HS-27A (cell line): ENCODE measurements around the gene MPZL1.
A peak's percentile ranks its signal among the peaks of the same experiment; 100 is the strongest.
"Not testable (repeated sequence)": the region's sequence is repeated elsewhere in the genome, so short reads cannot be mapped to it uniquely, and the experiment has no call there.

Experiments
- DNase-seq: peaks from one replicate; pipeline ENCODE4 v3.0.0-alpha.2; 2012; ENCODE audit warnings: low read depth, missing footprints

The MPZL1 gene

DNA sequence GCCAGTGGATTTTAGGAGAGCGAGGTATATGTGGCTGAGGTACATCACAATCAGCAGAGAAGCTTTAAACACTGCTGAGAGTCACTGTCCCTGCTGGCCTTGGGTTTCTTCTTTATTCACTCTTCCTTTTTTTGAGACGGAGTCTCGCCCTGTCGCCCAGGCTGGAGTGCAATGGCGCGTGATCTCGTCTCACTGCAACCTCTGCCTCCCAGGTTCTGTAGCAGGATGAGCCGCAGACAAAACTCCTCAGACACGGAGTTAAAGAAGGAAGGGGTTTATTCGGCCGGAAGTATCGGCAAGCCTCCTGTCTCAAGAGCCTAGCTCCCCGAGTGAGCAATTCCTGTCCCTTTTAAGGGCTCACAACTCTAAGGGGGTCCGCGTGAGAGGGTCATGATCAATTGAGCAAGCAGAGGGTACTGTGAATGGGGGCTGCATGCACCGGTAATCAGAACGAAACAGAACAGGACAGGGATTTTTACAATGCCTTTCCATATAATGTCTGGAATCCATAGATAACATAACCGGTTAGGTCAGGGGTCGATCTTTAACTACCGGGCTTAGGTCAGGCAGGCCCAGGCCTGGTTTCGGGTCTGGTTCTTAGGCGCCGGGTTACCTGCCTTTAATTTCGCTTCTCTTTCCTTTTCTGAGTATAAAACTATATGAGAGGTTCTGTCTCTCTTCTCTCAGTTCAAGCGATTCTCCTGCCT lies 1.9 kb upstream of the MPZL1 start:
- not testable (repeated sequence) for DNase-seq

DNA sequence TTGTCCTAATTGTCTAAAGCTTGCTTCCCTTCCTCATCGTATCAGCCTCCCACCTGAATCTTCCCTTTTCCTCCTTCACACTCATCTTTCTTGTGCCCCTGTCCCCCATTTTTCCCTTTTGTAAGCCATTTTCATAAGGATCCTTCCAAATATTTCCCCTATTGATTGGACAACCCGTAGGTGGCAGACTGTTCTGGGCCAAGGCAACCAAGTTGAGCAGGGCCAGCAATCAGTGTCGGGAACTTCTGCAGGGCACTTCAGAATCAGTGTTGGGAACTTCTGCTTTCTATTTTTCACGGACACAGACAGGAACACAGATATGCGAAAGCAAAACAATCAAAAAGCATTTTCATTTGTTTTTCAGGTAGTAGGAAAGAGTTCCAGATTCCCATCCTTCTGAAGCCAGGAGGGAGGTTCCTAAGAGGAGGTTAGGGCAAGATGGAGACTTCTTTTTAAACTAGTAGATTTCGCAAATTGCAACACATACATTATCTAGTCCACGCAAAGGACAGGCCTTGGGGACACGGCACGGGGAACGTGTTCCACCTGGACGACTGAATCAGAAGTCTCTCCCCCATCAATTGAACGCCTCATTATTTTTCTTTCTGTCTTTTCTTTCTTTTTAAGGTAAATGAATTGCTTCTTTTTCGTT lies 691 bp upstream of the MPZL1 start:
- DNase-seq = peak; percentile 35

DNA sequence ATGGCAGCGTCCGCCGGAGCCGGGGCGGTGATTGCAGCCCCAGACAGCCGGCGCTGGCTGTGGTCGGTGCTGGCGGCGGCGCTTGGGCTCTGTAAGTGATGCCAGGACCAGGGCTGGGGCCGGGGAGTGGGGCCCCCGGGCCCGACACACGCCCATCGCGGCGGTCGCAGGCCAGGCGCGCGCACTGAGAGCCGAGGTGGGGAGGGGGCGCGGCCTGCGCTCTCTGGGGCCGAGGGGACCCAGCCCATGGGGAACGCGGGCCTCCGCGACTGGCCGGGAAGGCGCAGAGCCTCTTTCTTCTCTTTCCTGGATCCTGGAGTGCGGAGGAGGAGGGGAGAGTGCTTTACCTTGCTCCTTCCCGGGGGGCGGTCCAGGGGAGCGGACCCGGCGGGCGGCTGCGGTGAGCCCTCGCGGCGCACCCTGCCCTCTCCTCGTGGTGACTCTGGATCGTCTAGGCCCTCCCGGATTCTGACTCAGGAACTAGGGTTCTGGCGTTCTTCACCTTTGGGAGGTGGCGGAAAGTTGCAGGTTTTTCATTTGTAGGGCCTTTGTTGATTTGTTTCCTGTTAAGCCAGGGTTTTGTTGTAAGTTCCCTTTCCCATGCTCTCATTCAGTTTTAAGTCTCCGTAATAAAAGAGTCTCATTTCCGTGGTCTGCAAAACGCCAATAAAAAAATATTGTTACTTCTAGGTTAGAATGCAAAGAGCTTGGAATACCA lies 529 bp downstream of the MPZL1 start:
- peak; percentile 14 for DNase-seq

DNA sequence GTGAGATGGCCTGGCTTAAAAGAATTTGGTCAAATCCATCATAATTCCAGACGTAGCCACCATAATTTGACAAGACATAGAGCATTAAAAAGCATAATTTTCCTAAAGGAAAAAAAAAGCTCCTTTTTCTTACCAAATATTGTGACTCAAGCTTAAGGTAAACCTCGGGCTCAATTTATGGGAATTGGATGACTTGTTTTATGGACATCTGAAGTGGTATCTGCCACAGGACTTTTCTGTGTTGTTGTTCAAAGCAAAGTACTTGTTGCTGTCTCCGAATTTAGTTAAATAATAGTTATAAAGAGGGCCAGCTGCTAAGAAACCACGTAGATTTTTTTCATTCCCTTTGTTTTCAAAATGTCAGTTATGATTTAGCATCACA lies 1.1 kb downstream of the MPZL1 start:
- no peak for DNase-seq

DNA sequence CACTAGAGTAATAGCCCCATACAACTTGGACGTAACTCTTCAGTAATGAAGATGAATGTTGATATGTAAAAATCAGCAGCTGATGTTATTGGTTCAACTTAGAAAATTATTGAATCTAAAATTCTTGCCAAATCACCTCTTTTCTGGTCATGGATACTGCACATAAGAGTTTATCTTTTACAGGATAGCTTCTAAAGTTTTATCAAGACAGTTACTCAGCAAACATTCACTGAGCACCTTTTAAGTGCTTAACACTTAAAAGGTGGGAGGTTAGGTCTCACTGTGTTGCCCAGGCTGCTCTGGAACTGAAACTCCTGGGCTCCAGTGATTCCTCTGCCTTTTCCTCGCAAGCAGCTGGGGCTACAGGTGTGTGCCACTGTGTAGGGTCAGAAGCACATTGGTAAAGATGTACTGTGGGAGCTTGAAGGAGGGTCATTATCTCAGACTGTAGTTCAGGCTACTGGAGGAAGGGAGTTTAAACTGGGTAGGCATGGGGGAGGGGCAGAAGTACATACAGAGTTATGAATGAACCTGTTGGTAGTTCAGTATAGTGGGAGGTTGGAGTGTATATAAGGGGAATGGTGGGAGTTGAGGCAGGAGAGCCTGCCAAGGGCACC lies 2.0 kb downstream of the MPZL1 start:
- DNase-seq = no peak

DNA sequence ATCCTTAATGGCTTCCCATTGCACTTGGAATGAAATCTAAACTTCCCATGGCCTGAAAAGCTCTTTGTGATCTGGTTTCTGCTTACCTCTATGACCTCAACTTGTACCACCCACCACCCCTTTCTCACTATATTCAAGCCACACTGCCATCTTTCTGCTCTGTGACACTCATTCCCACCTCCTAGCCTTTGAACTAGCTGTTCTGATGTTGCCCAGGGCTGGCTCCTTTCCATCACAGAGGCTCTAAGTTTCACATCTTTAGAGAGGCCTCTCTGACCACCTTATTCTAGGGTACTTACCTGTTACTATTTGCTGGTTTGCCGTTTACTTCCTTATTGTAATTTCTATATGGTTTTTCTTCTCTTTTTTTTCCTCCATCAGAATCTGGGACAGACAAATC lies 4.2 kb downstream of the MPZL1 start:
- DNase-seq = no peak

DNA sequence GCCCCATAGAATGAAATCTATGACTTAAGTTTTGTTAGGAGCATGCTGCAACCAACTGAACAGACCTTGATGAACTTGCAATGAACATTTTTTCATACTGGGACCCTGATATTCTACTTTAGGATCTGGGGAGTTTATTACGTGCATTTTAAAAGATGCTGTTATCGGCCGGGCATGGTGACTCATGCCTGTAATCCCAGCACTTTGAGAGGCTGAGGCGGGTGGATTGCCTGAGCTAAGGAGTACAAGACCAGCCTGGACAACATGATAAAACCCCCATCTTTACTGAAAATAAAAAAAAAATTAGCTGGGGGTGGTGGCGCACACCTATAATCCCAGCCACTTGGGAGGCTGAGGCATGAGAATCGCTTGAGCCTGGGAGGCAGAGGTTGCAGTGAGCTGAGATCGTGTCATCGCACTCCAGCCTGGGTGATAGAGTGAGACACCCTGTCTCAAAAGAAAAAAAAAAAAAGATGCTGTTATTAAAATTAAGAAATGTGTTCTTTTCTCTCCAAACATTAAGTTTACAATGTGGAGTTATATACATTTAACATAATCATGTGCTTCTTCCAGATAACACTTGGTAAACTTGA lies 7.1 kb downstream of the MPZL1 start:
- no peak for DNase-seq

DNA sequence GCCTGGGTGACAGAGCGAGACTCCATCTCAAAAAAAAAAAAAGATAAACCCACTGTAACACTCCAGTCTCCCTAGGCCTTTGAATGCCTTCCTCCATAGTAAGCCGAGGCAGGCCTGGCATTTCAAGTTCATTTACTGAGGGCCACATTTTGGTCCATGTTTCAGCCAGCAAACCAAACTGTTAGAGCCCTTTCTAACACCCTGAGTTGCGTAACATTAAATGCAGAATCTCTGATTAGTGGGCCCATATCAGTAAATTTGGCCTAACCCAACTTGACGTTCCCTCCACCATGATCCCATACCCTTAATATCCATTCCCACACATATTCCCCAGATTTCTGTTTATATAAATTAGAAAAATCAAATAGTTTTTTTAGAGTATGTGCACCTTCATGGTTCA lies 12.4 kb downstream of the MPZL1 start:
- no peak for DNase-seq

DNA sequence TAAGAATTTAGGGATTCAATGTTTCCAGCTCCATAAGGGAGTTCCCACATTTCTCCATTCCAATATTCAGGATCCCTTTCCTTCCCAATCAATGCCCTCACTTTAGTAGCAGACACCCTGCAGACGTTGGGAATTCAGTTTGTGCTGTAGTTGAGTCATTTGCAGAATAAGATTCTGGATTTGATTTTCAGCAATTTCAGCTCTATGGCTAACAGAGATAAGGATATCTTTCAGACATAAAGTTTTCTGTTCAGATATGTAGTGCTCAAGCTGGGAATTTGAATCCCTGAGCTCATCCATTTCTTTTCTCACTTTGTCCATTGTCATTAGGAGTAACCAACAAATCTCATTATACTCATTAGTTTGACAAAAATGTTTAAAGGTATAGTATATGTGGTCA lies 13.1 kb downstream of the MPZL1 start:
- DNase-seq = no peak

DNA sequence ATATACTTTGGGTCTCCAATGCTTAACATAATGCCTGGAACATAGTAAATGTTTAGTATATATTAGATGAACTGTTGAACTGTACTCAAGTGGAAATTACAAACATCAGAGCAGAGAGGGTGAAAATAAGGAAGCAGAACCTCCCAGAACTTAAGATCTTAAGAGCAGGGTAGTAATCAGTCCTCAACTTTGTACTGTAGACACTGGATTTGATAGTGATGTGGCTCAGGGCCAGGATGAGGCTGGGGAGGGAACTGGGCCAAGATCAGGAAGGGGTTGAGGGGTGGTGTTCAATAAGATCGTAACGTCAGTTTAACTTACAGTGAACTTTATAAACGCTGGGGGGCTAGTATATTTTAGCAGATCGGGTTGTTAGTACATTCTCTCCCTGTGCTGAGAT lies 15.4 kb downstream of the MPZL1 start:
- no peak for DNase-seq

DNA sequence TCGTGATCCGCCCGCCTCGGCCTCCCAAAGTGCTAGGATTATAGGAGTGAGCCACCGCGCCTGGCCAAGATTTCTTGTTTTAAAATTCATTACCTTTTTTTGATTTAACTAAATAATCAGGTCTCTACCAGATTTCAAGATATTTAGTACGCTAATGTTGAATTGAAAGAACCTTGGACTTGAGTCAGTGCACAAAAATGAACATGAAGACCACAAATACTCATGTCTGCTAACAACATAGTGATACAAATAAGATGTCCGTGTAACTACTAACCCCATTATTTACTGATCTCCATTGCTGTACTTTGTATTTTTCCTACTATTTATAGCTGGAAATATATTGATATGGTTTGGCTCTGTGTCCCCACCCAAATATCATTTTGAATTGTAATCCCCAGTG lies 16.4 kb downstream of the MPZL1 start:
- no peak for DNase-seq

DNA sequence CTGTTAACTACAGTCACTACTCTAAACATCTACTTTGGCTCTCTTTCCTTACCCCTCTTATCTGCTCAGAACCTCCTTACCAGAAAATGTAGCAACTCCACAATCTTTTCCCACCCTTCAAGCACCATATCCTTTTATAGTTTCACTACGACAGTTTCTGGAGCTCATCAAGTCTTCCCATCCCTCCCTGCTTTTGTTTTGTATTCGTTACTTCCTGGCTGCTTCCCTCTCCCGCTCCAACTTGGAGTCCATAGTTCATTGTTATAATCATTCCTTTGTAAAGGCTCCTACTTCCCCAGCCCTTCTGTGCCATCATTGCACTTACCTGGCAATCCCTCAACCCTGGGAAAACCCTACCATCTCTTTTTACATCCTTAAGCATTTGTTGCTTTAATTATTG lies 18.0 kb downstream of the MPZL1 start:
- no peak for DNase-seq

DNA sequence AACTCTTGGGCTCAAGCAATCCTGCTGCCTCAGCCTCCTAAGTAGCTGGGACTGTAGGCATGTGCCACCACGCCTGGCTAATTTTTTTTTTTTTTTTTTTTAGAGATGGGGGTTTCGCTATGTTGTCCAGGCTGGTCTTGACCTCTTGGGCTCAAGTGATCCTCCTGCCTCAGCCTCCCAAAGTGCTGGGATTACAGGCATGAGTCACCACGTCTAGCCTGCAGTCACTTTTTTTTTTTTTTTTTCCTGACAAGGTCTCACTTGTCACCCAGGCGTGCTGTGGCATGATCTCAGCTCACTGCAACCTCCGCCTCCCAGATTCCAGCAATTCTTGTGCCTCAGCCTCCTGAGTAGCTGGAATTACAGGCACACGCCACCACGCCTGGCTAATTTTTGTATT lies 19.3 kb downstream of the MPZL1 start:
- not testable (repeated sequence) for DNase-seq

DNA sequence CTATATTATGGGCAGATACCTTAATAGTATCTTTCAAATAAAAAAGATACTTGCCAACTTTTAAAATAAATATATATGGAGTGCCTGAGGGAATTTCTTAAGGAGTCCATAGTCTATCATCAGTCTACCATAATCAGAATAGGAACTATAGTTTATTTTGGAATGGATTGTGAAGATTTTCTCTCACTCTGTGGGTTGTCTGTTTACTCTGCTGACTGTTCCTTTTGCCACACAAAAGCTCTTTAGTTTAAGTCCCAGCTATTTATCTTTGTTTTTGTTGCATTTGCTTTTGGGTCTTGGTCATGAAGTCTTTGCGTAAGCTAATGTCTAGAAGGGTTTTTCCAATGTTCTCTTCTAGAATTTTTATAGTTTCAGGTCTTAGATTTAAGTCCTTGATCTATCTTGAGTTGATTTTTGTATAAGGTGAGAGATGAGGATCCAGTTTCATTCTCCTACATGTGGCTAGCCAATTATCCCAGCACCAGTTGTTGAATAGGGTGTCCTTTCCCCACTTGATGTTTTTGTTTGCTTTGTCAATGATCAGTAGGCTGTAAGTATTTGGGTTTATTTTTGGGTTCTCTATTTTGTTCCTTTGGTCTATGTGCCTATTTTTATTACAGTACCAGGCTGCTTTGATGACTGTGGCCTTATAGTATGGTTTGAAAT lies 20.7 kb downstream of the MPZL1 start:
- DNase-seq = not testable (repeated sequence)

DNA sequence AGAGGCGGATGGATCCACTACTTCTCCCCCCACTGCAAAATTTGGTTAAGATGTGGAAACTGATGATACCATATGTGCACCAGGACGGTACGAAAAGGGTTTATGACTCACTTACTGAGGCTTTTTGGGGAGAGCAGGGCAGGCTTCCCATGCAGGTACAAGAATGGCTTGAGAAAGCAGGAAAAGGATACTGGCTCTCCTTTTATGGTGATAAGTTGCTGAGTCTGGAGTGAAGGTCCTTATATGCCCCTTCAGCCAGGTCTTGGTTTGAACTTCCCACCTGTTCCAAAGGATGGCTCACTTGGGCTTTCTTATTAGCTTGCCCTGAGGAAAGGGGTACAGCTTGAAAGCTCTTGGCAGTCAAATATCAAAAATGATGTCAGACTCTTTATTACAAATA lies 23.1 kb downstream of the MPZL1 start:
- no peak for DNase-seq

DNA sequence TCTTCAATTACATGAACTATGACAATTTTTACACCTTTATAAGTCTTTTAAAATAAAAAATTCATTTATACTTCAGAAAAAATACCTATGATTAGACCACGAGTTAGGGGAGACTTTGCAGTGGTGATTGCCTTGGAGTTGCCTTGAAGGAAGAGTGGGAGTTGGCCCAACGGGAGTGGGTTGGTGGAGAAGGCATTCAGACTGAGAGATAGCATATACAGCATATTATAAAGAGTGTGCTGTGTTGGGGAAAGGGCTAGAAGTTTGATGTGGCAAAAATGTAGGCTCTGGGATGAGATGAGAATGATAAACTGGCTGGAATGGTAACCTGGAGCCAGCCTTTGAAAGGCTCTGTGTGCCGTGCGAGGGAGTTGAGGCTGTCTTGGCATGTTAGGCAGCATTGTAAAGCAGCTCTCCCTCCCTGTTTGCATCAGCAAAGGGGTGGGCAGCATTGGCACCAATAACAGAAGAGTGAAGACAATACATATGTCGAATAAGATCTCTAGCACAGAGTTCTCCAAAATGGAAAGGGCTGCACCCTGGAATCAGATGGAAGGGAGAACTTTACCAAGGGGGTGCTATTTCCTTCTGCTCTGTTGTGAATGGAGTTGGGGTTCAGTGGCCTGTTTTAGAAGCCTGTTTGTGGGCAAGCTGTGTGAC lies 24.4 kb downstream of the MPZL1 start:
- DNase-seq = no peak

DNA sequence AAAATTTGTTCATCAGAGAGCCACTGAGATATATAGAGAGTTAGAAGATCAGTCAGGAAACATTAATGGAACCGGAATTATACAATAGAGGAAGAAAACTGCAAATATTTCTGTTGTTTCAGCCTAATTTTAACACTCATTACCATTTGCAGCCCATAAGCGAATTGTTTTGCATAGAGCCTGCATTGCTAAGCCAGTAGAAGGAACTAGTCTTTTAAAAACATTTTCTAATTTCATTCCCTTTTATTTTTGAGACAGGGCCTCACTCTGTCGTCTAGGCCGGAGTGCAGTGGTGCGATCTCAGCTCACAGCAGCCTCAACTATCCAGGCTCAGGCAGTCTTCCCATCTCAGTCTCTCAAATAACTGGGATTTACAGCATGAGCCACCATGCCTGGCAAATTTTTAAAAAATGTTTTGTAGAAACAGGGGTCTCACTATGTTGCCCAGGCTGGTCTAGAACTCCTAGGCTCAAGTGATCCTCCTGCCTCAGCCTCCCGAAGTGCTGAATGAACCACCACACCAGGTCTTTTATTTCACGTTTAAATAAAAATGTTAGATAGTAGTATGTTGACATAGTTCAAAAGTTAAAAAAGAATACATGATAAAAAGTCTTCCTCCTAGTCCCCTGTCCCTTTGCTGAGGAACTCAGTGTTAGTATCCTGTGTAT lies 25.3 kb downstream of the MPZL1 start:
- no peak for DNase-seq

DNA sequence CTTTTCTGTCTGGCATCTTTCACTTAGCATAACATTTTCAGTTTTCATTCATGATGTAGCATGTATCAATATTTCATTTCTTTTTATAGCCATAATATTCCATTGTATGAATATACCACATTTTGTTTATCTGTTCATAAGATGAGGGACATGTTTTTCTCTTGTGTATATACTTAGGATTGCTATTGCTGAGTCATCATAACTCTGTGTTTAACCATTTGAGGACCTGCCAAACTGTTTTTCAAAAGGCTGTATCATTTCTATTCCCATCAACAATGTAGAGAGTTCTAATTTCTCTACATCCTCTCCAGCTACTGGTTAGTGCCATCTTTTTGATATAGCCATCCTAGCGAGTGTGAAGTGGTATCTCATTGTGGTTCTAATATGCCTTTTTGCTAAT lies 26.2 kb downstream of the MPZL1 start:
- no peak for DNase-seq

DNA sequence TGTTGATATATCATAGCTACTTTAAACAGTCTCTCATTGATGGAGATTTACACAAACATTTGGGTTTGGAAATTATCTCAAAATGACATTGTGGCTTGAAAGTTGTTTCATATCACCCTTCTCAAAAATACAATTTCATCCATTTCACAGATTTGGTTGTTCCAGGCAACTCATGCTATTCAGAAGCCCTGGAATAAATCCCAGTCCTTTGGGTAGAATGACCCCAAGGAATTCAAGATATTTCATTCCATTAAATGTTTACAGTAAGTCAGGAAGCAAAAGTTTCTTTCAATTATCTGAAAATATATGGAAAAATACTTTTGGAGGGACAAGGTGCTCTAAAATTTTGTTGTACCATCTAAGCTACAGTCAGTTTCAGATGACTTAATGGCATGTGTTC lies 27.1 kb downstream of the MPZL1 start:
- no peak for DNase-seq

DNA sequence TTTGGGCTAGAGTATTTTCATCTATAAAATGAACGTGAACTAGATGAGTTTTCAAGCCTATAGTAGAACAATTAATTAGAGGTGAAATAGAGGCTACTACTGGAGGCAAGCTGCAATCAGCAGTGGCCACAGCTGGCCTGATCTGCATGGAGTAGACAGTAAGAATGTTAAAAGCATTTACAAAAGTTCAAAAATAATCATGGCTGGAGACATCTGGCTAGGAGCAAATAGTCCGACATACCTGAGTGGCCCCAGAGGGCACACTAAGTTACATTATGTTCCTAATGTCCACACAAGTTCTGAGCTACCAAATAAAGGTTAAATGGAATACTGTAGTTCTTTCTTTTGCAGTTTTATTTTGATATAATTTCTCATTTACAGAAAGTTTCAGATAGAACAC lies 28.0 kb downstream of the MPZL1 start:
- DNase-seq = no peak

DNA sequence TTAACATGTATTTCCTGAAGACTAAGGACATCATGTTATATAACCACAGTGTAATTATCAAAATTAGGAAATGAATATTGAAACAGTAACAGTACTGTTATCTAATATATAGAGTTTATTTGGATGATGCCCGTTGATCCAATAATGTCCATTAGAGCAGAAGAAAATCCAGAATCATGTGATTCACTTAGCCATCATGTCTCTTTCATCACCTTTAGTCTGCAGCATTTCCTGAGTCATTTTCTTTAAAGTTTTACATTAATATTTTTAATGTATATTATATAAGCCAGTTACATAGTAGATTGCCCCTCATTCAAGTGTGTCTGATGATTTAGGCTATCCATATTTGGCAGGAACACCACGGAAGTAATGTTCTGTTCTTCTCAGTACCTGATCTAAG lies 28.9 kb downstream of the MPZL1 start:
- no peak for DNase-seq
